ENCODE measurements around the gene SLC17A6. TPM values are rescaled to one million over a fixed set of nuclear protein-coding genes. Genes with fewer than 3 reads are reported as not detected.

The SLC17A6 gene
- total RNA-seq, 2 donors from 2014 or later = not detected

- no peak for DNase-seq
- ATAC-seq = no peak
- intact Hi-C loops (cut with DNase I) = no loop called here
Measured at GRCh38 chr11:22371160-22371559, 33.0 kb downstream of the SLC17A6 start.

- intact Hi-C loops (cut with DNase I) = no loop called here
- DNase-seq (no peak), ATAC-seq (no peak)
Measured at GRCh38 chr11:22387126-22387525, 48.9 kb downstream of the SLC17A6 start.

DNA sequence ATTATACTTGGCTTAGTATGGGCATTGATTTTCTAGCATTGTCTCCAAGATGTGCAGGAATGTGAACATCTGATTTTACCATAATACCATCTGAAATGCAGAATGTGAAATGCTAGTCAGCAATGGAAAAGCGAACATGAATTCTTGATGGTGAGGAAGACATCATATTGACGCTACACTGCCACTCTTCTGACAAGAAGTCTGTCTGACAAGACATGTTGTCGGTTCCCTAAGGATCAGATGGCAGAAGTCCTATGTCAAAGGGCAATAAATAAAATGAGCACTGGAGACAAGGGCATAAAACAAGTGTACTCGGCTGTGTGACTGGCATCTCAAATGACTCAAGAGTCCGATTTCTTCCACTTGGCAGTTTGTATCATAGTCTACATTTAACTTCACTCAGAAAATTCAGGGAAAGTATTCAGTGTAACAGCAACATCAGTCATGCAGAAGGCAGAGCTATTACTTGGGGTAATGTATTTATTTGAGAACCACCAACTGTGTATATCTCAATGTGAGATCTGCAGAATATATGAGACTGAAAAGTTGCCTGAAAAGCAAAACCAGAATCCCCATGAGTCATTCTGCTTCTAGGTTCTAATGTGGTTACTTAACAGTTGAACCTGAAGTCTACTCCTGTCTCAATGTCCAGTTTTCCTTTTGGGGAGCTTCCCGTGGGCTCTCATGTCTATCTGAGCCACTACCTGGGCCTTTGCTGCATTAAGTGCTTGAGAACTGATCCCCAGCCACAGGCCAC, 51.5 kb downstream of the SLC17A6 start:
- no peak for ATAC-seq
- no peak for DNase-seq
- intact Hi-C loops (cut with DNase I) = no loop called here

- intact Hi-C loops (cut with DNase I) = no loop called here
- no peak for ATAC-seq
- DNase-seq = no peak
Measured at GRCh38 chr11:22390283-22390655, 52.1 kb downstream of the SLC17A6 start.

GRCh38 chr11:22392561-22392960, 54.4 kb downstream of the SLC17A6 start:
- intact Hi-C loops (cut with DNase I) = no loop called here
- ATAC-seq = no peak
- DNase-seq = no peak

DNA sequence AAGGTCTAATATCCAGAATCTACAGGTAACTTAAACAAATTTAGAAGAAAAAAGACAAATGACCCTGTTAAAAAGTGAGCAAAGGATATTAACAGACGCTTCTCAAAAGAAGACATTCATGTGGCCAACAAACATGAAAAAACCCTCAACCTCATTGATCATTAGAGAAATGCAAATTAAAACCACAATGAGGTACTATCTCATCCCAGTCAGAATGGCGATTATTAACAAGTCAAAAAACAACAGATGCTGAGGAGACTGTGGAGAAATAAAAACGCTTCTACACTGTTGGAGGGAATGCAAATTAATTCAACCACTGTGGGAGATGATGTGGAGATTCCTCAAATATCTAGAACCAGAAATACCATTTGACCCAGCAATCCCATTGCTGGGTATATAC, 67.2 kb downstream of the SLC17A6 start:
- DNase-seq = no peak
- ATAC-seq = no peak
- intact Hi-C loops (cut with DNase I) = no loop called here

- ATAC-seq (no peak), DNase-seq (no peak)
- intact Hi-C loops (cut with DNase I) = no loop called here
Measured at GRCh38 chr11:22407267-22407666, 69.1 kb downstream of the SLC17A6 start.

DNA sequence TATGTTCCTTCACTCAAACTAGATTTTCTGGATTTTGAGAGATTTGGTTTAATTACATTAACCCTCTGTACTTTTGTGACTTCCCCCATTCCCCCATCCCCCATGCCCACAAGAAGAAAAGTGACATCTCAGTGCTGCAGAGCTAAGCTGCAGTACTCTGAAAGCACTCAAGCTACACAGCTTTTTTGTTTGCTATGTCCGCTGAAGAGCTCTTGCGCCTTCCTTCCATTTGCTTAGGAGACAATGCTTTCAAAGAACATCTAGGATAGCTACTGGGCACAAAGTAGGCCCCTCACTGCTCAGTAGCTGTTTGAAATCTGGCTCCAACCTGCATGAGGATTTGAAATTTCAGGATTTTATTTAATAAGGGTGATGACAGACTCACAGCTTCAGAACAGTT, 69.7 kb downstream of the SLC17A6 start:
- ATAC-seq (no peak), DNase-seq (no peak)

DNA sequence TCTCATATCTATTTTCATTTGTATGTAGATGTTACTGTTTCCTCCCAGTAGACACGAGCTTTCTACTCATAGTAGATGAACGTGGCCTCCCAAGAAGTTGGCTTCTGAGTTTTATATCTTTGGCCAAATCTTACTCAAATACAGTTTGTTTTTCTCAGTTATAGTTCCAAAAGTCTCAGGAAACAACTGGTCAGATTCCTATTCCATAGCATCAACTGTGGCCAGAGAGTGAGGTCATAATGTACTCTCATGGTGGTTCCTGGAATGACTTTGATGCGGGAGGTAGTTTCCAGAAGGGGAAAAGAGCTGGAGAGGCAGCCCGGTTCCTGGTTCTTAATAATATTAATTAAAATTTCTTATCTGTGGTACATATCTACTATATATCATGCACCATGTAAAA, 77.3 kb downstream of the SLC17A6 start:
- ATAC-seq (no peak), DNase-seq (no peak)
- intact Hi-C loops (cut with DNase I) = no loop called here

More for the DNA sequence above, 69.7 kb downstream of the SLC17A6 start:
- intact Hi-C loops (cut with DNase I) = no loop called here

DNA sequence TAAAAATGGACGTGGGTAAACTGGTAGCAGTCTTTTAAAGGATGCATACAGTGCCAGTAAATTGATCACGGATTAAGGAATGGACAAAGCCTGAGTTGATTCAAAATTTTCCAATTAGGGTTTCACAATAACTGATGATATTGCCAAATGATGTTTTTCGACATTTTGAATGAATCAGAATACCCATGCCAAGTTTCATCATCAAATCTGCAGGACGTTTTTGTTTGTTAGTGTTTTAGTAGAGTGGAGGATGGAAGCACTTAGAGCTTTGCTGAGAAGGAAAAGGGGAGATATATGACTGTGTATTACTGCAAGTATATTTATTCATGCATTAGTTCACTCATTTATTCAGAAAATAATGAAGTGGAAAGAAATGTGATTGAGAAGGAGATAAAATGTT, 78.3 kb downstream of the SLC17A6 start:
- ATAC-seq (no peak), DNase-seq (no peak)
- intact Hi-C loops (cut with DNase I) = no loop called here

DNA sequence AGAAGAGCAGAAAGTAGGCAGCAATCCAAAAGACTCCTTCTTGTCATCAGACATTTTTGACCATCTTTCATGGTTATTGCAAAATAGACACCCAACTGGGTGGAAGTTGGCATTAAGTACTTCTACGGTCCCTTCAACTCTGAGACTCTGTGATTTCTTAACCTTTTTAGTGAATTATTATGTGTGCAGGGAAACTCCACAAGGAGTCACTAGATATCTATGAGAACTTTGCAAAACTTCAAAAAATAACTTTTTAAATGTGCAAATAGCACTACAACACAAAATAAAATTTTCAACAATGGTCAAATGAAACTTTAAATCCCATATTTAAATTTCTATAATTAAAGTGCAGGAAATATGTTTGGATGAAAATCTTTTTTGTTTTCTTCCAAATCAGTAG, 88.7 kb downstream of the SLC17A6 start:
- ATAC-seq (no peak), DNase-seq (no peak)
- intact Hi-C loops (cut with DNase I) = no loop called here

Other genes starting within 250 kb of the SLC17A6 start
- gene ANO5, start 145.3 kb upstream of the SLC17A6 start, total RNA-seq = 10 to 100 TPM; 37.5 to 49.2 TPM